Stimulated activated CD4-positive, alpha-beta T cell treated with anti-CD3 and anti-CD28 coated beads, Interleukin-1b, Interleukin-23, amount 100 ng/mL, for 24 hours (primary cell): Measurements from ENCODE around the gene EZH2.
A peak's percentile ranks its signal among the peaks of the same experiment; 100 is the strongest.

Experiments
- DNase-seq, 4 experiments: peaks; one replicate each; pipeline ENCODE4 v3.0.0-alpha.2; 2020; ENCODE audit warnings: low read depth in 4 of 4, low spot score in 1 of 4

The EZH2 gene

DNA sequence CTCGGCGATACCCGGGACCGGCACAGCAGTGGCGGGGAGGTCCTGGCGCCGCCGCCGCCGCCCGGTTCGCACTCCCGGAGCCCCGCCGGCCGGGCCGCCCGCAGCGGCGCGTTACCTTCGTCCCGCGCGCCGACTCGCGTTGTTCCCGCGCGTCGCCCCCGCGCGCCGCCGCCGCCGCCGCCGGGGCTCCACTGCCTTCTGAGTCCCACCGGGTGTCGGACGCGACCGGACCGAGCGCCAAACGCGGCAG is at the start of gene EZH2:
EZH2 (minus strand) TSS at position 243 of the 250 bp plus-strand sequence. CDS start 36,993 bp downstream, outside the sequence.
- DNase-seq = no peak

DNA sequence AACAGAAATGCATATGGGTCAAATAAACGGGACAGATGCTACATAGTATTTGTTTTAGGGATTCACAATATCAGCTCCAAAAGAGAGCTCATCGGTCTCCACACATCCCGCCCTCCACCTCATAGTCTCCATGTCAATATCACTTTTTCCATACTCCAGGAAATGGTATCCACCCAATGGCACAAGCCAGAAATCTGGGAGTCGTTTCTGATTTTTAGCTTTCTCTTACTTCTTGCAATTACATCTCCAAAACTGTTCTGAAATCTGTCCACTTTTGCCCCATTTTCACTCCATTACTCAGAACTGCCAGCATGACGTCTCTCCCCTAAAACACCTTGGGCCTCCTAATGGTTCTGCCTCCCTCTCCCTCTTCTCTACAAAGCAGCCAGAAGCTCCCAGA is 47.4 kb upstream of the EZH2 start:
- DNase-seq = no peak

- no peak for DNase-seq
Measured at GRCh38 chr7:148930335-148930734, 46.2 kb upstream of the EZH2 start.

- DNase-seq = no peak
Measured at GRCh38 chr7:148929176-148929575, 45.1 kb upstream of the EZH2 start.

- DNase-seq = no peak
Measured at GRCh38 chr7:148927123-148928045, 43.3 kb upstream of the EZH2 start.

- no peak for DNase-seq
Measured at GRCh38 chr7:148925836-148926235, 41.7 kb upstream of the EZH2 start.

DNA sequence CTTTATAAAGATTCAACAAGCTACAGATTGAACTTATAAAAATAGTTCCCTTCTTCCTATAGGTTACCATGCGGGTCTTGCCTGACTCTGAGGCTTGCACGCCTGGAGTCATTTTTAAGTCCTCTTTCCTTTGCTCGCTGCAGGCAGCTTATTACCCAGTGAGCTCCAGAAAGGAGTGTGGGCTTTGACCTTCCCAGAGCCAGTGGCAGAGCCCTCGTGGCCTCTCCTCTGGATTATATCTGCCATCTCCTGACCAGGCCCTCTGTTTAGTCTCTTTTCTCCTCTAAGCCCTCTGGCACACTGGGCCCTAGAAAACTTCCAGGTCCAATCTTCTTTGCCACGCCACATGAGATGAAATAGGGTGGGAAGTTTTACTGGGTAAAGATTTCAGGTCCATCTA is 39.9 kb upstream of the EZH2 start:
- no peak for DNase-seq

- no peak for DNase-seq
Measured at GRCh38 chr7:148921806-148922205, 37.7 kb upstream of the EZH2 start.

DNA sequence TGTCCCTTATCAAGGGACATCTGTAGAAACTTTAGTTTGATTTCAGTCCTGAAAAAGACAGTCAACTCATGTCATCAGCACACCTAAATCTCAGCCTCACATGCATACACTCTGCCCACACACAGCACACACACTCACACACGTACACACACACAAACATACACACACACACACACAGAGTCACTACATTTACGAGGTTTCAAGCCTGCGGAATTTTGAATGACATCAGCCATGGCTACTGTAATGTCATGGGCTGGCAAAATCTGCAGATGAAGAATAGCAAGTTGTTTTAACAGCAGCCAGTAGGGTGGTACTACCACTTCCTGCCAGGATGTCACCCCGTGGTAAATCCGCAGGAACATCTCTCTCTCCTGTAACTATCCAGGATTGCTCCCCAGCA is 37.1 kb upstream of the EZH2 start:
- DNase-seq = no peak

DNA sequence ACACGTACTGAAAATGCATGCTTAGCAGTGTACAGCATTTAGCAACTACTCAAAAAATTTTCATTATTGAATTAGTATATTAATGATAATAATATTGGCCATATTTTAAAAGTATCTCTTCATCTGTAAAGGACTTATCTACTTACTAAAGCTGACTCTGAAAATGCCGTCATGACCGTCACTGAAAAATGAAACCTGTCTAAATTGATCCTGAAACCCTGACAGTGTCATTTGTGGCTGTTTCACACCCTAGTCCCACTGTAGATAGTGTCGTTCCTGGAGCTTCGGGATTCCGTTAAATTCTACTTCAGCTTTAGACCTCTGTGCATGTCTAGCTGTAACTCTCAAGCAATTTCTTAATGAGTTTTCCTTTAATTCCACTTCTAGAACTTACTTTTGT is 35.8 kb upstream of the EZH2 start:
- no peak for DNase-seq

DNA sequence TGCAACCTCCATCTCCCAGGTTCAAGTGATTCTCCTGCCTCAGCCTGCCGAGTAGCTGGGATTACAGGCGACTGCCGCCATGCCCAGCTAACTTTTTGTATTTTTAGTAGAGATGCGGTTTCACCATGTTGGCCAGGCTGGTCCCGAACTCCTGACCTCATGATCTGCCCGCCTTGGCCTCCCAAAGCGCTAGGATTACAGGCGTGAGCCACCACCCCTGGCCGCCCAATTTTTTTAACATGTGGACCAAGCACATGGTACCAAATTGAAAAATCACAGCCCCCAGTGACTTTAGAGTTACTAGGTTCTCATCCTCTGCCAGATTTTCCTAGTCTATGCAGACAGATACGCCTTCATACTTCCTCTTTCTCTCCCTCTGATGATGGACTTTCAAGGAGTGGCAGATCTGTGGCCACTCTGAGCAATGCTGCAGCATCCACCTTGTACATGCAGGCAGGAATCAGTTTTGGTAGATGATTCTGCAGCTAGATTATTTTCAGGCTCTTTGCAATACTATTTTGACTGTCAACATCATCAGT is 34.0 kb upstream of the EZH2 start:
- DNase-seq = no peak

GRCh38 chr7:148916186-148916585 is 32.1 kb upstream of the EZH2 start:
- DNase-seq = no peak

GRCh38 chr7:148915211-148915610 is 31.1 kb upstream of the EZH2 start:
- DNase-seq = no peak

DNA sequence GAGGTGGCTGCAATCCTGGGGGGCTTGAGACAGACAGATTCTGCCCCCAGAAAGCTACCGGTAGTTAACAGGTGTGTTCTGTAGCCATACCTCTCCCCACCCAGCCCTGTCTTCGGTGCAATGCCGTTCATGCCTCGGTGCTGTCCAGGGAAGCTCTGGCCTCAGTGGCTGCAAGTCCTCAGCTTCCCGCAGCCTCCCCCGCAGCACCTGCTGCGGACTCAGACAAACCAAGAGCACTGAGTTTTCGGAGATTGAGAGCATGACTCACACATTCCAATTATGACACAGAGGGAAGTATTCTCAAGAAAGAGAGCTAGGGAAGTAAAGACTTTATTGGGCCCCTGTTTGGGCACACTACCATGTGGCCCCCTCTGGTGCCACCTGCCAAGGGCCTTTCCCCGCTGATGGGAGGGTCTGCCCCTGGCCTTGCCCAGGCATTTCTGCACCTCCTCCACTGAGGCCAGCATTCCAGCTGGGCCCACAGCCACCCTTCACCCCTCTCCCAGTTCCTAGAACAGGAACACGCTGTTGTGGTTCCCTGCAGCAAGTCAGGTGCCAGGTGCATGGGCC is 30.2 kb upstream of the EZH2 start:
- DNase-seq = peak in 3 of 4 experiments; percentile 35 to 53 (median 48)

GRCh38 chr7:148912758-148913541 is 28.9 kb upstream of the EZH2 start:
- DNase-seq = peak in 3 of 4 experiments; percentile 36 to 54 (median 42)

DNA sequence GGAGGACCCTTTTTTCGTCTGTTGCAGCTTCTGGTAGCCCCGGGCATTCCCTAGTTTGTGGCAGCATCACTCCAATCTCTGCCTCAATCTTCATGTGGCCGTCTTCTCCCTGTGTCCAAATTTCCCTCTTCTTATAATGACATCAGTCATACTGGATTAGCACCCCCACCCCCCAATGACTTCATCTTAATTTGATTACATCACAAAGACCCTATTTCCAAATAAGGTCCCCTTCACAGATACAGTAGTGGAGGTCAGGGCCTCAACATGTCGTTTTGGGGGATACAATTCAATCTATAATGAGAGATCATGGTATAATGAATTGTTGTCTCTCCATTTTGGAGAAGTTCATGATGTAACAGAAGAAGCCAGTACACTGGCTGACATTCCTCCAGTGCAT is 28.1 kb upstream of the EZH2 start:
- no peak for DNase-seq

GRCh38 chr7:148911626-148912025 is 27.5 kb upstream of the EZH2 start:
- DNase-seq = no peak

- DNase-seq = no peak
Measured at GRCh38 chr7:148909568-148909967, 25.5 kb upstream of the EZH2 start.

- DNase-seq = no peak
Measured at GRCh38 chr7:148906707-148907498, 22.8 kb upstream of the EZH2 start.

GRCh38 chr7:148905093-148905666 is 21.1 kb upstream of the EZH2 start:
- no peak for DNase-seq

- no peak for DNase-seq
Measured at GRCh38 chr7:148903504-148903903, 19.4 kb upstream of the EZH2 start.
